B cell (primary cell): ENCODE measurements around the gene ANKRD13D. TPM values are rescaled to one million over a fixed set of nuclear protein-coding genes. Genes with fewer than 3 reads are reported as not detected.

Source experiments
- ATAC-seq: fragments of 200-7000 bp; cut with Tn5 transposase; one replicate; pipeline ENCODE4 v1.10.0; 2021; ENCODE audit warnings: low read depth, mild to moderate bottlenecking, moderate number of reproducible peaks, moderate library complexity
- CTCF ChIA-PET: fragments of 350-600 bp; sonication (Branson Sonifier 250); formaldehyde crosslinking; loops from one replicate; lab custom pipeline; 2021; ENCODE audit warnings: antibody characterized with exemption, inconsistent platforms; lab: Charles Lee
- POLR2A ChIA-PET: fragments of 350-600 bp; sonication (Branson Sonifier 250); formaldehyde crosslinking; loops from one replicate; lab custom pipeline; 2021; ENCODE audit warnings: antibody characterized with exemption; lab: Charles Lee
- DNase-seq: peaks from one replicate; pipeline ENCODE4 v3.0.0; 2013
- H2AFZ ChIP-seq: 2 replicates; pipeline ENCODE4 v1.6.1; 2012; ENCODE audit warnings: mild to moderate bottlenecking, low read depth, low read length; ENCODE audit not compliant: insufficient read depth, poor library complexity, severe bottlenecking
- H3K27ac ChIP-seq, 2 donors: 1 replicate in 1 of 2; 2 replicates in 1 of 2; pipeline ENCODE4 v1.5.1; 2012 to 2013; ENCODE audit warnings: low read length in 2 of 2, mild to moderate bottlenecking in 2 of 2, moderate library complexity in 1 of 2
- H3K27me3 ChIP-seq, 4 experiments: fragments of 200-600 bp in 1 of 4; sonication (generic) in 1 of 4; replicated peaks in 1 of 4; 1 replicate in 2 of 4; 2 replicates in 2 of 4; pipeline versions ENCODE4 v1.6.1 to v1.7.0; 2013 to 2016; ENCODE audit warnings: low read length in 3 of 4, mild to moderate bottlenecking in 2 of 4, mixed read lengths in 1 of 4, moderate library complexity in 1 of 4; ENCODE audit not compliant: insufficient read depth in 4 of 4, control insufficient read depth in 3 of 4; ENCODE audit errors: control extremely low read depth in 1 of 4
- H3K36me3 ChIP-seq, 2 experiments: replicated peaks in 1 of 2; 1 replicate in 1 of 2; 2 replicates in 1 of 2; pipeline versions ENCODE4 v1.6.1 to v1.7.1; 2013; ENCODE audit warnings: low read length in 1 of 2; ENCODE audit not compliant: insufficient read depth in 2 of 2, control insufficient read depth in 1 of 2; ENCODE audit errors: control extremely low read depth in 1 of 2, extremely low read depth in 1 of 2
- H3K4me1 ChIP-seq, 2 donors: fragments of 200-600 bp in 1 of 2; sonication (generic) in 1 of 2; 1 replicate in 1 of 2; 2 replicates in 1 of 2; pipeline versions ENCODE4 v1.5.1 to v1.6.1; 2013 to 2017; ENCODE audit warnings: low read length in 2 of 2; ENCODE audit not compliant: control insufficient read depth in 2 of 2, insufficient read depth in 2 of 2
- H3K4me2 ChIP-seq: replicated peaks from 2 replicates; pipeline ENCODE3; 2012; ENCODE audit warnings: mild to moderate bottlenecking, low read depth, low read length; ENCODE audit not compliant: poor library complexity, severe bottlenecking
- H3K4me3 ChIP-seq, 5 experiments: fragments of 200-600 bp in 1 of 5; sonication (generic) in 1 of 5; 1 replicate in 3 of 5; 2 replicates in 2 of 5; pipeline versions ENCODE4 v1.5.1 to v1.7.0; 2011 to 2016; ENCODE audit warnings: low read length in 4 of 5, mild to moderate bottlenecking in 4 of 5, low read depth in 2 of 5, control low read depth in 1 of 5, moderate library complexity in 1 of 5; ENCODE audit not compliant: insufficient read depth in 1 of 5; ENCODE audit errors: control extremely low read depth in 1 of 5, extremely low read depth in 1 of 5
- H3K79me2 ChIP-seq: fragments of 200-600 bp; sonication (generic); one replicate; pipeline ENCODE4 v1.6.0; 2016; ENCODE audit warnings: low read length; ENCODE audit not compliant: control insufficient read depth, insufficient read depth
- H3K9ac ChIP-seq: fragments of 200-600 bp; sonication (generic); 2 replicates; pipeline ENCODE4 v1.6.1; 2017; ENCODE audit warnings: mild to moderate bottlenecking, low read length, moderate library complexity
- H3K9me3 ChIP-seq, 3 donors: one replicate each; pipeline versions ENCODE4 v1.6.1 to v1.7.1; 2013; ENCODE audit warnings: low read length in 2 of 3; ENCODE audit not compliant: control insufficient read depth in 2 of 3, insufficient read depth in 1 of 3; ENCODE audit errors: control extremely low read depth in 1 of 3
- H4K20me1 ChIP-seq: 2 replicates; pipeline ENCODE4 v1.6.0; 2012; ENCODE audit warnings: mild to moderate bottlenecking, low read length; ENCODE audit not compliant: insufficient read depth, control insufficient read depth, poor library complexity, severe bottlenecking
- H3K27ac Mint-ChIP-seq: one replicate; pipeline ENCODE4 v1.8.0; 2021; ENCODE audit warnings: mixed read lengths
- H3K27me3 Mint-ChIP-seq: one replicate; pipeline ENCODE4 v1.8.0; 2021; ENCODE audit warnings: mixed read lengths
- H3K4me1 Mint-ChIP-seq: one replicate; pipeline ENCODE4 v1.8.0; 2021; ENCODE audit warnings: mixed read lengths
- H3K4me3 Mint-ChIP-seq: one replicate; pipeline ENCODE4 v1.8.0; 2021; ENCODE audit warnings: mixed read lengths
- H3K9me3 Mint-ChIP-seq: one replicate; pipeline ENCODE4 v1.8.0; 2022; ENCODE audit warnings: mixed read lengths; ENCODE audit not compliant: insufficient read depth
- CTCF ChIP-seq: fragments of 200-600 bp; IDR thresholded peaks from one replicate; pipeline ENCODE4 v1.8.0; 2022; ENCODE audit warnings: antibody characterized with exemption, mild to moderate bottlenecking
- EZH2 ChIP-seq: IDR thresholded peaks from 2 replicates; pipeline ENCODE4 v1.6.1; 2012; ENCODE audit warnings: borderline replicate concordance, low read depth, mild to moderate bottlenecking, moderate library complexity, low read length; ENCODE audit not compliant: insufficient read depth, poor library complexity, severe bottlenecking
- WGBS: methylation state at CpG from one replicate; pipeline ENCODE4 v1.1.5; 2013; ENCODE audit warnings: missing lambda C conversion rate; ENCODE audit not compliant: insufficient coverage; 5-methylcytosine and 5-hydroxymethylcytosine counted together
- intact Hi-C: fragments of 100-400 bp; cut with micrococcal nuclease; formaldehyde crosslinking; loops from one replicate; pipeline ENCODE4 v1.10.0; 2022
- polyA plus RNA-seq: library from polyadenylated mRNA; depleted of rRNA; stranded (reverse); fragments of >200 nt; gene quantifications from 2 replicates; pipeline ENCODE4 v1.2.3, GENCODE V29; 2012
- total RNA-seq, 2 donors: library from RNA; stranded (reverse); fragments of 120-200 nt in 1 of 2; gene quantifications; 1 replicate in 1 of 2; 2 replicates in 1 of 2; pipeline versions ENCODE4 v1.2.3 to v1.2.4, GENCODE V29; 2013 to 2022

ANKRD13D gene
- total and polyA plus RNA-seq, 2 donors (not counting 1 experiment from before 2014, with no cell fraction given) = 189 to 252 TPM

DNA sequence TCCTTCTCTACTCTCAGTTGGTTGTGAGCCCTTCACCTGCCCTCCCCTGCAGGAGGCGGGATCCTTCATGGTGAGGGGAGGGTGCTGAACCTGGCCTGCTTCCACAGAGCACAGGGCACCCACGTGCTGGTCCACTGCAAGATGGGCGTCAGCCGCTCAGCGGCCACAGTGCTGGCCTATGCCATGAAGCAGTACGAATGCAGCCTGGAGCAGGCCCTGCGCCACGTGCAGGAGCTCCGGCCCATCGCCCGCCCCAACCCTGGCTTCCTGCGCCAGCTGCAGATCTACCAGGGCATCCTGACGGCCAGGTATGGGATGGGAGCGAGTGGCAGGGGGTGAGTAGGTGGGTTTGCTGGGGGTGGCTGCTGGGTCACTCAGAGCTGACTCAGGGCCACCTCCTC, 20.6 kb downstream of the ANKRD13D start:
- H4K20me1 ChIP-seq = no peaks in the 10 kb centered on the region
- no peaks in the 10 kb centered on the region for H3K79me2 ChIP-seq
- no peaks in the 10 kb centered on the region for H3K36me3 ChIP-seq
- no peak overlapping the region for H3K4me3 ChIP-seq
- DNase-seq (no peak), ATAC-seq (no peak)
- H3K9ac ChIP-seq = no peak overlapping the region
- H2AFZ ChIP-seq = no peak overlapping the region
- ChIA-PET POLR2A (interaction anchor here (1.0 kb wide), 1 partner anchor 8 kb away, joined by 3 read pairs; no protein-coding TSS in a partner anchor), CTCF (interaction anchor here (1.0 kb wide), 1 partner anchor 38 kb away, joined by 3 read pairs; no protein-coding TSS in a partner anchor)
- WGBS = 98% methylated on average over 14 of the region's 14 CpGs
- no peaks in the 10 kb centered on the region for H3K27me3 ChIP-seq
- no peak overlapping the region for H3K27ac ChIP-seq
- peaks cover 12 to 14% of the 10 kb centered on the region in 2 donors for H3K4me1 ChIP-seq
- Mint-ChIP-seq H3K27me3 (no peaks in the 10 kb centered on the region), H3K9me3 (no peaks in the 10 kb centered on the region), H3K27ac (no peak overlapping the region), H3K4me1 (peaks cover 14% of the 10 kb centered on the region), H3K4me3 (no peak overlapping the region)
- intact Hi-C loops = no loop called here
- TF ChIP-seq EZH2 (no peak), CTCF (no peak)
- H3K9me3 ChIP-seq = no peaks in the 10 kb centered on the region
- no peak overlapping the region for H3K4me2 ChIP-seq

- Histone ChIP-seq H3K4me1 (peaks cover 12 to 14% of the 10 kb centered on the region in 2 donors), H2AFZ (no peak overlapping the region), H4K20me1 (no peaks in the 10 kb centered on the region), H3K27me3 (no peaks in the 10 kb centered on the region), H3K9ac (no peak overlapping the region), H3K27ac (no peak overlapping the region), H3K4me2 (no peak overlapping the region), H3K4me3 (no peak overlapping the region), H3K36me3 (no peaks in the 10 kb centered on the region), H3K79me2 (no peaks in the 10 kb centered on the region), H3K9me3 (no peaks in the 10 kb centered on the region)
- intact Hi-C loops = no loop called here
- no peak for TF ChIP-seq CTCF
- TF ChIP-seq EZH2 = no peak
- ChIA-PET CTCF (interaction anchor here (0.6 to 1.0 kb wide), 2 partner anchors 41 to 49 kb away, joined by 3 read pairs; no protein-coding TSS in a partner anchor), POLR2A (no interaction called here)
- H3K9me3 Mint-ChIP-seq = no peaks in the 10 kb centered on the region
- H3K27me3 Mint-ChIP-seq = no peaks in the 10 kb centered on the region
- DNase-seq (no peak), ATAC-seq (no peak)
- H3K27ac Mint-ChIP-seq = no peak overlapping the region
- H3K4me3 Mint-ChIP-seq = no peak overlapping the region
- peaks cover 14% of the 10 kb centered on the region for H3K4me1 Mint-ChIP-seq
- WGBS = 93% methylated on average over 15 of the region's 19 CpGs
Measured at GRCh38 chr11:67310246-67311050, 21.3 kb downstream of the ANKRD13D start.
